Transverse colon (tissue), 4 donors: ENCODE data around the gene LGALS9. TPM values are rescaled to one million over a fixed set of nuclear protein-coding genes. Genes with fewer than 3 reads are reported as not detected.
"Not testable (repeated sequence)": the region's sequence is repeated elsewhere in the genome, so short reads cannot be mapped to it uniquely, and the experiment has no call there.

Source experiments
- DNase-seq: peaks from one replicate; pipeline ENCODE4 v3.0.0-alpha.2; 2019
- H3K27ac ChIP-seq, 4 donors: fragments of 200-600 bp; sonication (generic); 2 replicates each; pipeline ENCODE4 v1.5.1; 2016 to 2018; ENCODE audit warnings: inconsistent platforms in 4 of 4
- H3K27me3 ChIP-seq: fragments of 200-600 bp; sonication (generic); 2 replicates; pipeline ENCODE4 v1.5.1; 2017; ENCODE audit warnings: inconsistent platforms
- H3K36me3 ChIP-seq, 4 donors: fragments of 200-600 bp; sonication (generic); 2 replicates each; pipeline ENCODE4 v1.5.1; 2017 to 2019; ENCODE audit warnings: inconsistent platforms in 4 of 4
- H3K4me1 ChIP-seq, 4 donors: fragments of 200-600 bp; sonication (generic); 2 replicates each; pipeline ENCODE4 v1.5.1; 2017 to 2020; ENCODE audit warnings: inconsistent platforms in 4 of 4
- H3K4me3 ChIP-seq, 4 donors: fragments of 200-600 bp; sonication (generic); 1 replicate in 1 of 4; 2 replicates in 3 of 4; pipeline versions ENCODE4 v1.5.1 to v1.6.1; 2017 to 2019; ENCODE audit warnings: inconsistent platforms in 4 of 4
- H3K9me3 ChIP-seq, 2 donors: fragments of 200-600 bp; sonication (generic); 2 replicates each; pipeline ENCODE4 v1.5.1; 2017 to 2019; ENCODE audit warnings: inconsistent platforms in 2 of 2
- EP300 ChIP-seq: sonication (generic); formaldehyde crosslinking; IDR thresholded peaks from one replicate; pipeline ENCODE4 v1.6.1; 2017; ENCODE audit warnings: antibody characterized with exemption, low read depth
- POLR2A ChIP-seq: fragments of 450-650 bp; IDR thresholded peaks from one replicate; pipeline ENCODE4 v1.6.1; 2016; ENCODE audit warnings: antibody characterized with exemption, mild to moderate bottlenecking, moderate library complexity
- POLR2AphosphoS5 ChIP-seq, 3 donors: sonication (generic); formaldehyde crosslinking; IDR thresholded peaks; one replicate each; pipeline ENCODE4 v1.6.1; 2016; ENCODE audit warnings: antibody characterized with exemption in 3 of 3
- WGBS, 2 donors: methylation state at CpG; one replicate each; pipeline ENCODE4 v1.1.5; 2018; ENCODE audit warnings: low coverage in 1 of 2; 5-methylcytosine and 5-hydroxymethylcytosine counted together
- in situ Hi-C, 4 donors: fragments of 200-750 bp; cut with MboI; loops; one replicate each; pipeline versions ENCODE4 v1.15.0 to v1.15.1; 2017; ENCODE audit warnings: low sequenced_read_pairs in 3 of 4, low pct_ligation_motif_present in 1 of 4, low pct_unique_long_range_greater_than_20kb in 1 of 4
- intact Hi-C: fragments of 100-400 bp; cut with DNase I; formaldehyde crosslinking; loops from one replicate; pipeline ENCODE4 v1.15.1; 2023; ENCODE audit warnings: low total_unique reads
- total RNA-seq, 4 donors: library from RNA; depleted of rRNA; stranded (reverse); fragments of >200 nt; gene quantifications; one replicate each; pipeline ENCODE4 v1.1.0, GENCODE V29; 2016
- TF ChIP-seq, protein P1 (sequence below), 5 experiments: fragments of 200-600 bp in 3 of 5; fragments of 450-650 bp in 2 of 5; sonication (generic) in 3 of 5; IDR thresholded peaks; 1 replicate in 2 of 5; 2 replicates in 3 of 5; pipeline ENCODE4 v1.5.1; 2016 to 2017; ENCODE audit warnings: antibody characterized with exemption in 5 of 5, inconsistent platforms in 3 of 5, mild to moderate bottlenecking in 2 of 5, moderate library complexity in 1 of 5

Gene LGALS9
- total RNA-seq, 4 donors from 2014 or later, result 245 to 463 (median 368) TPM

DNA sequence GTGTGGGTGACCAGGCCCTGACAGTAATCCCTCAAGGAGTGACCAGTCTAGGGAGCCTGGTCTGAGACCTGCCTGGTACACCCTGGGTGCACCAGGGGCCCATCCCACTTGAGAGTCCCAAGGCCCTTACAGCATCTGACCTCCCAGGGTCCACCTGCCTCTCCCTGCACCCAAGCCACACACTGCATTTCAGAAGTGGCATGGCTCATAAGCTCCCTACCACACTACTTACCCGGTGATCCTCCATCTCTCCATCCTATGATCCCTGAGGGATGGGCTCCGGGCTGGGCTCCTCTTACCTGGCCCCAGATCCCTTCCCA, 40.6 kb downstream of the LGALS9 start:
- in situ Hi-C loops, result loop anchor here in 1 of 4 donors (10.0 kb wide), 1 partner anchor 63 kb away; no protein-coding TSS in a partner anchor

DNA sequence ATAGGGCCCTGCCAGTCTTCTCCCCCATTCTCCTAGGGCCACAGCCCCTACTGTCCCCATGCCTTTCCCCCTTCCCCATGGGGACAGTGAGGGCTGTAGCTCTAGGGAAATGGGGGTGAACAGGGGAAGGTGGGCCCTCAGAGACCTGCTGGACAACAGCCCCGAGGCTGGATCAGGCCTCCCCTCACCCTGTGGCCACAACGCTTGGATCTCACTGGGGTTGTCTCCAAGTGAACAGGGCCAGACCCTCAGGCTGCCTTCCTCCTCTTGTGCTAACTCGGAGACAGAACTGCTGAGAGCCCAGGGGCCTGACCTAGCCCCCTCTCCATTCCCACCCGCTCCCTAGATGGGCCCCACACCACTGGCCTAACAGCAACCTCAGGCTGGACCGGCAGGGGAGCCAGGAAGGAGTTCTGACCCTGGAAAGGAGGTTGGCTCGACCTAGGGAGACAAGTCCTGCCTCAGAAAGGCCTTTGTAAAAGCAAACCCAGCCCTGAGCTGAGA, 41.0 kb downstream of the LGALS9 start:
- H3K27ac ChIP-seq, DNase-seq, H3K36me3 ChIP-seq, intact Hi-C loops, H3K4me3 ChIP-seq, H3K9me3 ChIP-seq, H3K27me3 ChIP-seq, H3K4me1 ChIP-seq: not testable (repeated sequence)
- in situ Hi-C loops, result loop anchor here in 1 of 4 donors (10.0 kb wide), 1 partner anchor 63 kb away; no protein-coding TSS in a partner anchor
- 66 to 80% methylated on average over 1 to 6 of the region's 6 CpGs for WGBS, 2 donors

More for the DNA sequence above, 40.6 kb downstream of the LGALS9 start:
- DNase-seq, result no peak
- H3K4me3 ChIP-seq, result no peak overlapping the region
- no peak for TF ChIP-seq POLR2A
- TF ChIP-seq EP300, result no peak
- TF ChIP-seq, protein P1, sequence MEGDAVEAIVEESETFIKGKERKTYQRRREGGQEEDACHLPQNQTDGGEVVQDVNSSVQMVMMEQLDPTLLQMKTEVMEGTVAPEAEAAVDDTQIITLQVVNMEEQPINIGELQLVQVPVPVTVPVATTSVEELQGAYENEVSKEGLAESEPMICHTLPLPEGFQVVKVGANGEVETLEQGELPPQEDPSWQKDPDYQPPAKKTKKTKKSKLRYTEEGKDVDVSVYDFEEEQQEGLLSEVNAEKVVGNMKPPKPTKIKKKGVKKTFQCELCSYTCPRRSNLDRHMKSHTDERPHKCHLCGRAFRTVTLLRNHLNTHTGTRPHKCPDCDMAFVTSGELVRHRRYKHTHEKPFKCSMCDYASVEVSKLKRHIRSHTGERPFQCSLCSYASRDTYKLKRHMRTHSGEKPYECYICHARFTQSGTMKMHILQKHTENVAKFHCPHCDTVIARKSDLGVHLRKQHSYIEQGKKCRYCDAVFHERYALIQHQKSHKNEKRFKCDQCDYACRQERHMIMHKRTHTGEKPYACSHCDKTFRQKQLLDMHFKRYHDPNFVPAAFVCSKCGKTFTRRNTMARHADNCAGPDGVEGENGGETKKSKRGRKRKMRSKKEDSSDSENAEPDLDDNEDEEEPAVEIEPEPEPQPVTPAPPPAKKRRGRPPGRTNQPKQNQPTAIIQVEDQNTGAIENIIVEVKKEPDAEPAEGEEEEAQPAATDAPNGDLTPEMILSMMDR (IDR thresholded peaks at IDR 0.05), result no peak
- TF ChIP-seq POLR2AphosphoS5 (IDR thresholded peaks at IDR 0.05), result no peak
- intact Hi-C loops, result no loop called here
- H3K27ac ChIP-seq, result no peak overlapping the region
- no peaks in the 10 kb centered on the region for H3K9me3 ChIP-seq
- H3K36me3 ChIP-seq, result no peaks in the 10 kb centered on the region
- no peaks in the 10 kb centered on the region for H3K27me3 ChIP-seq
- no peaks in the 10 kb centered on the region for H3K4me1 ChIP-seq
- WGBS, 2 donors, result 83% methylated on average over 2 of the region's 2 CpGs; no CpG with 5 or more reads in 1 of the 2 donors

DNA sequence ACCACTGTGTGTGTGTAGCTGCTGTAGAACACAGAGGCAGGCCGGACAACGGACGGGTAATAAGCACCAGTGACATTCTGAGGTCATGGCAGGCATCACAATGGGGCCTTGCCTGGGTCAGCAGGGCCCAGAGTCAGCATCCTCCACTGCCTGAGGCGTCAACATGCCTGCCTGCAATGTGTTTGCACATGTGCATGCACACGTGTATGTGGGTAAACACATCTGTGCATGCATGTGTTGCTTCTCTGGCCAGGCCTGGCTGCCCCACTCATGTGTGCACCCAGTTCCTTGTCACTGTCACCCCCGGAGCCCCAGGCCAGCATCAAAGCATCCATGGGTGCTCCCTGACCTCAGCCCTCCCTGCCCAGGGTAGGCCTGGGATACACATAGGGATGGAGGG, 43.3 kb downstream of the LGALS9 start:
- no peaks in the 10 kb centered on the region for H3K9me3 ChIP-seq
- no peak for DNase-seq
- intact Hi-C loops, result no loop called here
- 86% methylated on average over 6 of the region's 6 CpGs; no CpG with 5 or more reads in 1 of the 2 donors for WGBS, 2 donors
- H3K27me3 ChIP-seq, result no peaks in the 10 kb centered on the region
- no peak overlapping the region for H3K27ac ChIP-seq
- in situ Hi-C loops, result loop anchor here in 1 of 4 donors (10.0 kb wide), 1 partner anchor 60 kb away; no protein-coding TSS in a partner anchor
- no peak overlapping the region for H3K4me3 ChIP-seq
- H3K36me3 ChIP-seq, result no peaks in the 10 kb centered on the region
- TF ChIP-seq POLR2AphosphoS5 (IDR thresholded peaks at IDR 0.05) (no peak), POLR2A (no peak), EP300 (no peak)
- TF ChIP-seq, protein P1 (IDR thresholded peaks at IDR 0.05), result no peak
- no peaks in the 10 kb centered on the region for H3K4me1 ChIP-seq

DNA sequence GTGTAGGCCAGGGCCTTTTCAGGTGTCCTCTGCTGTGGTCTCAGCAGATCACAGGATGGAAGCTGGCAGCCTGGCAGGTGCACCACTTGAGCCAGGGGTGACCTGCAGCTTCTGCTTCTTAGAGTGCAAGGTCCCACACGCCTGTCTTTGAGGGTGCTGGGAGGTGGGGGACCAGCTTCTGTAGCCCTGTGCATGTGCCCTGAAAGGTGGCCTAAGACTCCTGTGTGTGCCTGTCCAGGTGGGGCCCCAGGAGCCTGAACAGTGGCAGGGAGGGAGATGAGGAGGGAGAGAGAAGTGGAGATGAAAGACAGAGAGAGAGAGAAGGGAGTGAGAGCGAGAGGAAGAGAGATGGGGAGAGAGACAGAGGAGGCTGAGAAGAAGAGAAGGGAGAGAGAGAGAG, 46.2 kb downstream of the LGALS9 start:
- no peak for DNase-seq
- no peaks in the 10 kb centered on the region for H3K36me3 ChIP-seq
- no peak overlapping the region for H3K27ac ChIP-seq
- no peak for TF ChIP-seq EP300
- no peak for TF ChIP-seq POLR2A
- TF ChIP-seq POLR2AphosphoS5 (IDR thresholded peaks at IDR 0.05), result no peak
- TF ChIP-seq, protein P1 (IDR thresholded peaks at IDR 0.05), result no peak
- no peak overlapping the region for H3K4me3 ChIP-seq
- in situ Hi-C loops (loop anchor here in 1 of 4 donors (10.0 kb wide), 1 partner anchor 58 kb away; no protein-coding TSS in a partner anchor), intact Hi-C loops (no loop called here)
- WGBS, 2 donors, result 72% methylated on average over 2 of the region's 2 CpGs; no CpG with 5 or more reads in 1 of the 2 donors
- H3K27me3 ChIP-seq, result peaks cover 17% of the 10 kb centered on the region
- H3K4me1 ChIP-seq, result no peaks in the 10 kb centered on the region
- no peaks in the 10 kb centered on the region for H3K9me3 ChIP-seq

DNA sequence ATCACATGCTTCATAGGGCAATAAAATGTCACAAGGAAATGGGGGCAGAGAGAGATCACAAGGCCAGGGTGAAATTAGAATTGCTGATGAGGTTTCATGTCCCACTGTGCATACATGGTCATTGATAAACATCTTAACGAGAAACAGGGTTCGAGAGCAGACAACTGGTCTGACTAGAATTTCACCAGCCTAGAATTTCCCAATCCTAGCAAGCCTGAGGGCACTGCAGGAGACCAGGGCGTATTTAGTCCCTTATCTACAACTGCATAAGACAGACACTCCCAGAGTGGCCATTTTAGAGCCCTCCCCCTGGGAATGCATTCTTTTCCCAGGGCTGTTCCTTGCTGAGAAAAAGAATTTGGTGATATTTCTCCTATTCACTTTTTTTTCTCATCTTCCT, 55.3 kb downstream of the LGALS9 start:
- H3K36me3 ChIP-seq, in situ Hi-C loops, DNase-seq, H3K27ac ChIP-seq, intact Hi-C loops, H3K4me1 ChIP-seq, H3K4me3 ChIP-seq, H3K27me3 ChIP-seq: not testable (repeated sequence)
- peaks cover 7 to 10% of the 10 kb centered on the region in 2 donors for H3K9me3 ChIP-seq
- WGBS, 2 donors, result 57 to 100% methylated on average over 1 to 3 of the region's 3 CpGs
